ENCODE data around the gene GCFC2.

GCFC2 gene

DNA sequence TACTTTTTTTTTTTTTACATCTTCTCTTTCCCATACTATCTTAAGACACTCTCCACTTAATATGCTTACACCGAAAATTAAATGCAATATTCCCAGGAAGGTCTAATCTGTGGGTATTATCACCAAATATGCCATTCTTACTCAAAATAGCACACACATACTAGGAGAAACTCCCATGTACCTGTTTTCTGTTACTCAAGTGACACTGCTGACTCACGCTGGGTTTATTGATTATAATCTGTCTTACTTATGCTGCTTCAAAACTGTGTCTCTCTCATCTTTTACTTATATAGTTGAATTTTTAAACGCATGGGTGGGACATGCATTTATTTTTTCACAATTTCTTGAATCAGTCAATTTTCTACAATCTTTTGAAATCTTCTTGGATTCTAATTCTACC is 34.3 kb downstream of the GCFC2 start:
- DNase-seq, result no peak

DNA sequence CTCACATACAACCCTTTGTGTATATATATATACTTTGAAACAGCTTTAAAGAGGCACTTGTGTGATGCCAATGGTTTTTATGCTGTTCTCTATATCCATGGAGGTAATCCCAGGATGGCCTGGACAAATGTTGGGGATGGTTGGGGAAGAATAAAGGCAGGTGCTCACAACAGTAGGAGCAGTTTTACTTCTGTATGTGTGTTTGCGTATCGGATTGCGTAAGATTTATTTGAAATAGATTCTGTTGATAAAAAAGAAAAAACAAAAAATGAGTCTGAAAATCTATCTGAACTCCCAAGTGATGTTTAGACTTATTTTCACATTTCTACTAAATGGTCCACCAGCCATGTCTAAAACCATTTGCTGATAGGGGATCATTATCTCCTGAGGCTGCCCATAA is 34.8 kb downstream of the GCFC2 start:
- DNase-seq, result no peak

DNA sequence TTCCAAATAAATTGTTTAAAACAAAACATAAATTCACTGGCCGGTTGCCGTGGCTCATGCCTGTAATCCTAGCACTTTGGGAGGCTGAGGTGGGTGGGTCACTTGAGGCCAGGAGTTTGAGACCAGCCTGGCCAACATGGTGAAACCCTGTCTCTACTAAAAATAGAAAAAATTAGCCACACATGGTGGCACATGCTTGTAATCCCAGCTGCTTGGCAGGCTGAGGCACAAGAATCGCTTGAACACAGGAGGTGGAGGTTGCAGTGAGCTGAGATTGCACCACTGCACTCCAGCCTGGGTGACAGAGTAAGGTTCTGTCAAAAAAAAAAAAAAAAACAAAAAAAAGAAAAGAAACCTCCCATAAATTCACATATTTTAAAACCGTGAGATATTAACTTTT is 35.3 kb downstream of the GCFC2 start:
- DNase-seq, result peak; percentile 55

DNA sequence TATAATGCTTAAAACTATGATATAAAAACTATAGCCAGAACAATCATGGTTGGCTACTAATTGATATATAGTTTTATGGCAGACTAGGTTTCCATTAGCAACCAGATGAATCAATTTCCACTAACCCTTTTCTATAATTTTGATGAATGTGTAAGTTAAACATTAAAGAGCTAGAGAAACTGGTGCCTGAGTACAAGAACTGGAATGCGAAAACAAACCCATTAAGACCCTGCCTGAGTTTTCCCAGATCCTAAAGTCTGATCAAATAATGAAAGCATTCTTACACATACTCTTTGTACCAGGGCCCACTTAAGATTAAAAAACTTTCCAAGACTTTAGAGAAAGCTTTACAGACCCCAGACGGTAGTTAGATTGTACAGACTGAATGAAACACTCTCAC is 42.8 kb downstream of the GCFC2 start:
- no peak for DNase-seq

DNA sequence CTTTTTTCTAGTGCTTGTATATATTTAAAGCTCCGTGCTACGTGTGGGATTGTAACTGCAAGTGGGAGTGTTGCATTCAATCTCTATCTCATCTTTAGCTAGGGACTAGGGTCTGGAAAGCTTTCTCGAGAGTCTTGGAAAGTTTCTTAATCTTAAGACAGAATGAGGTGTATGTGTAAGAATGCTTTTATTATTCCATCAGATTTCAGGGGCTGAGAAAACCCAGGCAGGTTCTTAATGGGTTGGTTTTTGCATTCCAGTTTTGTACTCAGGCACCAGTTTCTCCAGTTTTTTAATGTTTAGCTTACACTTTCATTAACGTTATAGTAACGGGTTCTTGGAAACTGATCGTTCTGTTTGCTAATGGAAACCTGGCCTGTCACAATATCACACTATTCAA is 43.8 kb downstream of the GCFC2 start:
- DNase-seq, result no peak

DNA sequence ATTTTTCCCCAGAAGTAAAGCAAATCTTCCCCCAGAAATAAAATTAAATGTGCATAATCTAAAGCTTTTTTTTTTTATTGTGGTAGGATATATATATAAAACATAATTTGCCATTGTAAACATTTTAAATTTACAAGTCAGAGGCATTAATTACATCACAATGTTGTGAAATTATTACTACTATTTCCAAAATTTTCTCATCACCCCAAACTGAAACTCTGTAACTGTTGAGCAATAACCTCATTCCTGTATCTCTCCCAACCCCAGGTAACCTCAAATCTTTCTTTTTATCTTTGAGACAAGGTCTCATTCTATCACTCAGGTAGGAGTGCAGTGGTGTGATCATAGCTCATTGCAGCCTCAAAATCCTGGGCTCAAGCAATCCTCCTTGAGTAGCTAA is 52.9 kb downstream of the GCFC2 start:
- DNase-seq, result no peak

DNA sequence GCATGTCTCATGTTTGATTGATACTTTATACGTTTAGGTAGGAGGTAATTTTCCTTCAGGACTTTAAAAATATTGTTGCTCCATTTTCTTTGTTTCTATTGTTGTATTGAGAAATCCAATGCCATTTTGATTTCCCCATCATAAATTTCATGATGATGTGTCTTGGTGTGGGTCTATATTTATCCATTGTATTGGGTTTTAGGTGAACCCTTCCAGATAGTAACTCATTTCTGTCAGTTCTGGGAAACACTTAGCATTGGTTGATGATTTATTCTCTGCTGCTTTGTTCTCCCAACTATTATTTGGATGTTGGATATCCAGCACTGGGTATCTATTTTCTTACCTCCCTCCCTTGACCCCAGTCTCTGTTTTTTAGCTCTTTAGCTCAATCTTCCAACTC is 54.2 kb downstream of the GCFC2 start:
- DNase-seq, result no peak

DNA sequence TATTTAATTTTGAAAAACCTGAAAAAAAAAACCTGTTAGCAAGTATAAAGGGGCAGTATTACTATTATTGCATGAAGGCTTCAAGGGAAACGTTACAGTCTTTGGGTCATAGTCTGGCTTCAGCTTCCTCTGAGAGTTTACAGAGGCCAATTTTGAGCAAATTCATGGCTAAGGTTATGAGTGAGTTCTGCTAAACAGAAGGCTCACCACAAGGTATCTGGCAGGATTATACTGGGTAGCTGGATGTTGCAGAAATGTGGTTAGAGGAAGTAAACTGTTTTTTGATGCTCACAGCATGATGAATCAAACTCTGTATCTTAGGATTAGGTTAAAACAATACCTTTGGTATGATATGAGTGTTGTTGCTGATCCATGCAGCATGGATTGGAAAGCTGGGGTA is 54.9 kb downstream of the GCFC2 start:
- no peak for DNase-seq

DNA sequence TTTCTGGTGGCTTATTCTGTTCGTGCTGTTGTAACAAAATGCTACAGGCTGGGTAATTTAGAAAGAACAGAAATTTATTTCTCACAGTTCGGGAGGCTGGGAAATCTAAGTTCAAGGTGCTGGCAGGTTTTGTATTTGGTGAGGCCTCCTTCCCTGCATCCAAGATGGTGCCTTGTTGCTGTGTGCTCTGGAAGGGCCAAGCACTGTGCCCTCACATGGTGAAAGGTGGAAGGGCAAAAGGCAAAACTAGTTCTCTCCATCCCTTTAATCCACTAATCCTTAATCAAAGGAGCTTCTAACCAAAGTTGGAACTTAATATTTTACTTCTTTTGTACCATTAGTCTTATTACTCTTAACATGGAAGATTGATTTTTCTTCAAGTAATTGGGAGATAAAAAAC is 56.7 kb downstream of the GCFC2 start:
- no peak for DNase-seq

DNA sequence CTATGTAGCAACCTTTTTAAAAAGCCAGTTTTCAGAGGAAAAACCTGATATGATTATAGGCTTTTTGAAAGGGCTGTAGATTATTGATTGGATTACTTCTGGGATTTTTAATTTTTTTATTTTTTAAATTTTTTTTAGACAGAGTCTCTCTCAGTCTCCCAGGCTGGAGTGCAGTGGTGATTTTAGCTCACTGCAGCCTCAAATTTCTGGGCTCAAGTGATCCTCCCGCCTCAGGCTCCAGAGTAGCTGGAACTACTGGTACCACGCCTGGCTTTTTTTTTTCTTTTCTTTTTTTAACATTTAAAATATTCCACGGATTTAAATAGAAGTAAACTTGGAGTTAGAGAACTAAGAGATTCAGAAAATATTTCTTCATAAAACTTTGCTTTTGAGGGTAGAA is 62.9 kb downstream of the GCFC2 start:
- no peak for DNase-seq

DNA sequence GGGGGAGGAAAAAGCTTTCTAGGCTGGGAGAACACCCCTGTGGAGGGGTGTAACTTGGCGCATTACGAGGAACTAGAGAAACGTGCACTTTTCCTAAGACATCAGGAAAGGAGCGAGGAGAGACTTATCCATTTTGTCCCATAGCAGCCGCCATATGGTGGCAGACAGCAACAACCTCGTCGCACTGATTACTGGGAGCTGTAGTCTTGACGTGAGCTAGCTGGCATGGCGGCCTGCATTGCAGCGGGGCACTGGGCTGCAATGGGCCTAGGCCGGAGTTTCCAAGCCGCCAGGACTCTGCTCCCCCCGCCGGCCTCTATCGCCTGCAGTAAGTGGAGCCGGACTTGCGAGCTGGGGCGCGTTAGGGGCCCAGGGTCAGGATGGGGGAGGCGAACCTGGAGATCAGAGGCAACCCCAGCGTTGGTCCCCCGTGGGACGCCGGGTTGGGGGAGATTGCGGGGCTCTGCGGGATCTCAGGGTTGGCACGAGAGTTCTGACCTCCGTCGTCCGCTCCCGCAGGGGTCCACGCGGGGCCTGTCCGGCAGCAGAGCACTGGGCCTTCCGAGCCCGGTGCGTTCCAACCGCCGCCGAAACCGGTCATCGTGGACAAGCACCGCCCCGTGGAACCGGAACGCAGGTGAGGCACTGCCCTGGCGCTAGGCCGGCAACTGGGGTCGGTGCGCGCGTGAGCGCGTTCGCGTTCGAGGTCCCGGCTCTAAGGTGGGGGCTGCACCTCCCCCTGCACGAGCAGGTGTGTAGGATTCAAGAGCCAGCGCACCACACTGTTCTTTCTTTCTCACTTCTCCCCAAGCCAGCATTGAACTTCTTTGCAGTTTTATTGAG is 63.9 kb downstream of the GCFC2 start, which contains the start of gene MRPL19:
MRPL19 (plus strand) TSS at position 201 of the 843 bp plus-strand sequence; CDS start at position 226, 25 bp downstream.
- DNase-seq, result peak; percentile 95

DNA sequence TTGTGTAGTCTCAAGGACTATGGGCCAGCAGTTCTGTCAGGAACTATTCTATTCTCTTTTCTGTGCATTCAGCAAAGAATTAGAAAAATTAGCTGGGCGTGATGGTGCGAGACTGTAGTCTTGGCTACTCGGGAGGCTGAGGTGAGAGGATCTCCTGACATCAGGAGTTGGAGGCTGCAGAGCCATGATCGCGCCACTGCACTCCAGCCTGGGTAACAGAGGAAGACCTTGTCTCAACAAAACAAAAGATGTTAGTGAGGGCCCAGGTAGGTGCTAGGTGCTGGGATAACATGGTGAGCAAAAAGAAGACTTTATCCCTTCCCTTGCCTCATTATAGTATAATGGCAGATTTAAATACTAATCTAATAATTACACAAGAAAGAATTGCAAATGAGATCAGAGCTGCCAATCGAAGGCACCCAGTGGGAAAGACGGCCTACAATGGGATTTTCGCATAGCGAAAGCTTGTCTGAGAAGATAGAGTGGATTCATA is 64.6 kb downstream of the GCFC2 start:
- DNase-seq, result no peak

DNA sequence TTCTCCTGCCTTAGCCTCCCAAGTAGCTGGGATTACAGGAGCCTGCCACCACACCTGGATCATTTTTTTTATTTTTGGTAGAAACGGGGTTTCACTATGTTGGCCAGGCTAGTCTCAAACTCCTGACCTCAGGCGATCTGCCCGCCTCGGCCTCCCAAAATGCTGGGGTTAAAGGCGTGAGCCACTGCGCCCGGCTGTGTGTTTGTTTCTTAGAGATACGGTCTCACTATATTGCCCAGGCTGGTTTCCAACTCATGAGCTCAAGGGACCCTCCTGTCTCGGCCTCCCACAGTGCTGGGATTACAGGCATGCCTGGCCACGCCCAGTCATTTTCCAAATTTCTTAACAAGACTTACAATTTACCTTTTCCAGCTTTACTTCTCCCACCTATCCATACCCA is 65.1 kb downstream of the GCFC2 start:
- no peak for DNase-seq

DNA sequence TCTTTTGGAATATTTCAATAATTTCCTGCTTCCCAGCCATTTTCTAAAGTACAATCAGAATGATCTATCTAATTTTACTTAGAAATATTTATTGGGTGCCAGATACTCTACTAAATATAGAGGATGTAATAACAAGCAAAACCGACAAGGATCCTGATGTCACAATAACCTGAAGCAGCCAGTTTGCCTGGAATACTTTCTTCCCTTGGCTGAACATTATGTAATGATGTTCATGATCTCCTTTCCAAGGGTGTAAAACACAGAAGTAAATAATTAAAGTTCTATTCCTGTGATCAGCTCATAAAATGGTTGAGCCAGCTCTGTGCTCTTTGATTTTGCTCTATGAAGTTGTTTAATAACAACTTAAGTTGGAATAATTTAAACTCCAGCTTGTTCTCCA is 66.7 kb downstream of the GCFC2 start:
- DNase-seq, result no peak

DNA sequence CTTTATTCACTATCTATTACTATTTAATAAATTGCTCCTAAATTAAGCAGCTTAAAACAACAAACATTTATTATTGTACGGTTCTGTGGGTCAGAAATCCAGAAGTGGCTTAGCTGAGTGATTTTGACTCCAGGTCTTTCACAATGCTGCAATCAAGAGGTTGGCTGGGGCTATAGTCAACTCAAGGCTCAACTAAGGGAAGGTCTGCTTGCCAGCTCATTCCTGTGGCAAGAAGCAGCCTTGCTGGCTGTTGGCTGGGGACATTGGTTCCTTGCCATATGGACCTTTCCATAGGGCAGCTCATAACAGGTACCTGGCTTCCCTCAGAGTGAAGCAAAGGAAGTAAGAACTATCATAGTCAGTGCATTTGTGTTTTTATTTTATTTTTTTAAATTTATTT is 69.1 kb downstream of the GCFC2 start:
- DNase-seq, result no peak

DNA sequence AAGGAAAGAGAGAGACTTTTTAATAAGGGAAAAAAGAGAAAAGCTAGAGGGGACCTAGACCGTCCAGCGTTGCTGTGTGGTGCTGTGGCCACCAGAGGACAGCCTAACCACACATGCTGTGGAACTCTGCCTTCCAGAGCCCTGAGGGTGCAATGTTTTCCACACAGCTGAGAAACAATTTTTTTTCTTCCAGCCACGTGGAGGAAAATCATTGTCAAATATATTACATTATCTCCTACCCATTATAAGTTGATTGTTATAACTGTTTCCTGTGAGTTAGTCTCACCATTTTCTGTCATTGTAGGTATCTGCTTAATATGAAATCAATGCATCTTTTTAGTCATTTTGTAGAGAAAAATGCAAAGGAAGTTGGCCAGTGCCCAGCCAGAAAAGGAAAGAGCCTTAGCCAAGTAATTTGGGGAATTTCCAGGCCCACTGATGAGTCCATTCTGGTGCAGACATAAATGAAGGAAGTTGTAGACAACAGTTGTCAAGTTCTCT is 70.0 kb downstream of the GCFC2 start:
- DNase-seq, result peak; percentile 49

DNA sequence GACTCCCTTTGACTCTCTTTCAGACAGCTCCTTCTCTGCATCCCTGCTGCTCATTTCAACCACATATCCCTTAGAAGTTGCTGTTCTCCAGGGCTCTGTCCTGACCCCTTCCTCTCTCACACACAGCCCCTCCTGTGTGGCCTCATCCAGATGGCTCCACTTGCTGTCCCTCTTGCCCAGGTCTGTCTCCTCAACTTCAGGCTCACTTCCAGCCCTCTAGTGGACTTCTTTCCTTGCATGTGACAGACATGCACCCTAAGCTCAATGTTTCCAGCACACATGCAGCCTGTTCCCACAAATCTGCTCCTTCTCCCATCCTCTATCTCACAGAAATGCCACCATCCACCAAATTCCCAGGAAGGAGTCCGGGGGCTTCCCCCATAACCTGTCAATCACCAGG is 73.1 kb downstream of the GCFC2 start:
- no peak for DNase-seq

DNA sequence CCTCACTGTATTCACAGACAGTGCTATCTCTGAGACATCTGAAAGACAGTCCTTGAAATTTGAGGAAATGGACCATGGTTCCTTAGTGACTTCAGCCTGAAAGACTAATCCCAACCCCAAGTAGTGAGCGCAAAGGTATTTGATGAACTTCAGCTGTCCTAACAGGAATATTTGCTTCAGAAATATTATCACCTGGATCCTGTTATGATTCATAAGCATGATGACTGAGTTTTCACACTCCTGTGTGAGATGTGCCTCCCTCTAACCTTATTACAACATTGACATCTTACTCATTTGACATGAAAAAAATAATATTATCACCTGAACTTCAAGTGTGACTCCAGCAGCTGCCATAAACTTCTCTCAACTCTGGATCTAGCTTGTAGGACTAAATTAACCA is 75.8 kb downstream of the GCFC2 start:
- no peak for DNase-seq

DNA sequence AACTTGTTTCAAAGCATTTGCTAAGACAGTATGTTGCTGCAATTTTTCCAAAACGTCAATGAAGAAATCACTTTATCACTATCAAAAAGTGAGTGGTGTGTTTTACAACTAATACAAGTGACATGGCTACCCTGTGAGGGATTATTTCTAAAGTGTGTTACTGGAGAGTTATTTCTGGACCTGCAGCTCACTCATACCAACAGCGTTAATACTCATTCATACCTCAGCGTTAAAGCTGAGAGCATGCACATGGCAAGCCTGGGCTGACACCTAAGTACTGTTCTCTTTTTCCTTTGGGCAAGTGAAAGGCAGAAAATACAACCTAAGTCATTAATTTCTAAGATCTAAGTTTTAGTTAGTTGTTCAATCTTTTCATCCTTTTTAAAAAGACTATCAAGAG is 77.1 kb downstream of the GCFC2 start:
- no peak for DNase-seq

DNA sequence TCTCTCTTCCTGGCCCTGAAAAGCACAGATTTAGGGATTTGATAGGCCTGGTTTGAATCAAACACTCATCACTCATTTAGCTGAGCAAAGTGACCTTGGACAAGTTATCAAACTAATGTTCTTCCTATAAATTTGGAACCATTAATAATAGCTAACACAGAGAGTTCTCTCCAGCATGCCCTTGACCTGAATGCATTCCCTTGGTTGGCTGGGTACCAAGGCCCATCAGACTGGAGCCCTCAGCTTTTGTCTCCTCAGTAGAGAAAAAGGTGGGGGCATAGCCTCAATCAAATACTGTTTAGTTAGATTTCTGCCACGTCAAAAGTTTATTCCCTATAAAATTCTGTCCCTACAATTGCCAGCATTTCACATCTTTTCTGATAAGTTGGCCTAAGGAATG is 77.9 kb downstream of the GCFC2 start:
- DNase-seq, result no peak

DNA sequence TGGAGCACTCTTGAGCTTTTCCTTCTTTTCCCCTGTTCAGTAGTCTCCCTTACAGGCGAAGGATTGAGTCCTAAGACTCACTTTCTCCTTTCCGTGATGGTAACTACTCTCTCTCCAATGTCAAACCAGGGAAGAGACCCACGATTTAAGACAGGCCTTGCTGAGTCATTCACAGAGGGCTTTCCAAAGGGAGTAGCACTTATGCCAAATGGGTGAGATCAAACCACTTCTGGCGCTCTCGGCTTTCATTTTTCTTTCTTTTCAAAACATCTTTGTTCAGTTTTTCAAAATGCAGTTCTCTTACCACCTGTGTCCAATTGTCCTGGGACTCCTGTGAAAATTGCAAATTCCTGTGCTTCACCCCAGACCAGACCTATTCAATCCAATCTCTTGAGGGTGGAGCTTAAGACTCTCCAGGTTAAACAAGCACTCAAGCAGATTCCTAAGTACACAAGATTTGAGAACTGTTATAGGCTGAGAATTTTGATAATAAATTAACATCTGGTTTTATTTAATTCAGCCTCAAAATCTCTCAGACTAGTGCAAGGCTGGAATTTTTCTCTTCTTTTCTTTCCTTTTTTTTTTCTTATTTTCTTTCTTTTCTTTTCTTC is 78.5 kb downstream of the GCFC2 start:
- no peak for DNase-seq

DNA sequence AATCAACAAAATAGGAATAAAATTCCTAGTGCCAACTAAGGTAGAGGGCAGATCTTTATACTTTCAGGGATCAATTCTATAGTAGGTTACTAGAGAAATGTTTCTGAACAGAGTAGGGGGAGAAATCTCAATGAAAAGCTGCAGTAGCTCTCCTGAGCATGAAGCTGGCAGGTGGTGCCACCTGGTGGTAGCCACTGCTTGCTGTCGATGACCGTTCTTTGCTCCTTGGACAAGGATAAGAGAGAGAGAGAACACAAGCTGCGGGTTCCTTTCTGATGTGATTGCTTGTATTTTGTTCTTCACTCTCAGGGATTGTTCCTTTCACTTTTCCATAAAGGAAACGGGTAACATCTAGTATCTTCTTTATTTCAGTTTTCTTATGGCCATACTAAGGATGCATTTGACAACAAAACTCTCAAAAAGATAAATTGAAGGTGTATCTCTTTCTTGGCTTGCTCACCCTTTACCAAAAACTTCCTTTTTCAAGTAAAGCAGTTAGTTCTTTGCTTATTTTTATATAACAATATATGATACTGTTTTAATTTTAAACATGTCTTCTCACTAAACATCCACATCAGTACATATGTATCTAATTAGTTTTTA is 82.7 kb downstream of the GCFC2 start:
- peak; percentile 51 for DNase-seq

DNA sequence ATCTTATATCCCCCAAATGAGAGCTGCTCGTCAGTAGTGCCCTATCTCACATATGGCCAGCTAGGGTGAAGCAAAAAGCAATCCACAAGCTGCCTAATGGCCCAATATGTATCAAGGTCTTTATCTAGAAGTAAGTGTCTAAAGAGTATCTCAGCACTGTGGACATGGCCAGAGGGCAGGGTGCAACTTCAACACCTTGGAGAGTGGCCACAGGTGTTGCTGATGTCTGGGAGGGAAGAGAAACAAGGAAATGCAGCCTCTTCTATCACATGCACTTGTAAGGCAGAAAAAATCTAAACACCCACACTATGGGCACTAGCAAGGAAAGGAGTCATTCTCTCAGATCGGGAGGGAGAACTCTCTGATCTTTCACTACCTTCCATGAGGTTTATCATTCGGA is 87.8 kb downstream of the GCFC2 start:
- no peak for DNase-seq

DNA sequence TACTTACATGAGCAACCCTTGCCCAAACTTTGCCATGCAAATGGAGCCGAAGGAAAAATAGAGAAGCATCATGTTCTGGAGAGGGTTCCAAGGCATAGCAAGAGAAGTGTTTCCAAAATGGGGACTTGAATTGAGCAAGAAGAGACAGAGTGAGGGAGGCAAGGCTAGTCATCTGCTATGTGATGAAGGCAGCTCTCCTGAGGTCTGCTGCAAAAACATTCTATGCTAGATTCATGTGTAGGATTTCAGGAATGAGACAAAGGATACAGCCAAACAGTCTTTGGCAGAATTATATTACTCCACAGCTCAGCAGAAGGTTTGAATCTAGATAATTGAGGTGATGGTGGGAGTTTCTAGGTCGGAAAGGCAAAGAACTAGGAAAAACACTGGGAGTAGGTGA is 88.2 kb downstream of the GCFC2 start:
- no peak for DNase-seq
